Effector memory CD4-positive, alpha-beta T cell (primary cell): ENCODE measurements around the gene JAZF1.

Source experiments
- DNase-seq, 3 donors: peaks; one replicate each; pipeline ENCODE4 v3.0.0-alpha.2; 2020
- H3K27ac ChIP-seq: 2 replicates; pipeline ENCODE4 v1.7.0; 2013; ENCODE audit warnings: mild to moderate bottlenecking, low read length, moderate library complexity; ENCODE audit not compliant: insufficient read depth, poor library complexity, severe bottlenecking
- H3K27me3 ChIP-seq: replicated peaks from 2 replicates; pipeline ENCODE4 v1.7.0; 2013; ENCODE audit warnings: mild to moderate bottlenecking, low read length; ENCODE audit not compliant: insufficient read depth, control insufficient read depth, poor library complexity, severe bottlenecking
- H3K36me3 ChIP-seq: 2 replicates; pipeline ENCODE4 v1.7.0; 2013; ENCODE audit warnings: mild to moderate bottlenecking, low read length, moderate library complexity; ENCODE audit not compliant: control insufficient read depth, insufficient read depth
- H3K4me1 ChIP-seq: 2 replicates; pipeline ENCODE4 v1.7.0; 2013; ENCODE audit warnings: low read length, mild to moderate bottlenecking; ENCODE audit not compliant: control insufficient read depth, insufficient read depth, poor library complexity, severe bottlenecking
- H3K4me3 ChIP-seq: 2 replicates; pipeline ENCODE4 v1.7.0; 2013; ENCODE audit warnings: low read length, low read depth, mild to moderate bottlenecking; ENCODE audit not compliant: insufficient read depth, poor library complexity, severe bottlenecking
- H3K9me3 ChIP-seq: 2 replicates; pipeline ENCODE4 v1.7.0; 2013; ENCODE audit warnings: mild to moderate bottlenecking, low read length, moderate library complexity; ENCODE audit not compliant: control insufficient read depth

The JAZF1 gene

GRCh38 chr7:27825891-27826290, 354.7 kb downstream of the JAZF1 start:
- H3K9me3 ChIP-seq = no peaks in the 10 kb centered on the region
- DNase-seq = no peak
- H3K4me1 ChIP-seq = no peaks in the 10 kb centered on the region
- H3K36me3 ChIP-seq = peaks cover 22% of the 10 kb centered on the region
- no peak overlapping the region for H3K4me3 ChIP-seq
- H3K27ac ChIP-seq = no peak overlapping the region
- no peaks in the 10 kb centered on the region for H3K27me3 ChIP-seq

- DNase-seq = no peak
- H3K4me1 ChIP-seq = no peaks in the 10 kb centered on the region
- H3K36me3 ChIP-seq = peaks cover 6% of the 10 kb centered on the region
Observed at GRCh38 chr7:27822245-27822644, 358.4 kb downstream of the JAZF1 start.

GRCh38 chr7:27812706-27813105, 367.9 kb downstream of the JAZF1 start:
- no peak overlapping the region for H3K27ac ChIP-seq
- DNase-seq = no peak
- no peak overlapping the region for H3K4me3 ChIP-seq
- H3K9me3 ChIP-seq = no peaks in the 10 kb centered on the region
- H3K4me1 ChIP-seq = no peaks in the 10 kb centered on the region
- no peaks in the 10 kb centered on the region for H3K27me3 ChIP-seq
- peaks cover 19% of the 10 kb centered on the region for H3K36me3 ChIP-seq

More at GRCh38 chr7:27822245-27822644, 358.4 kb downstream of the JAZF1 start:
- Histone ChIP-seq H3K4me3 (no peak overlapping the region), H3K27ac (no peak overlapping the region), H3K9me3 (no peaks in the 10 kb centered on the region), H3K27me3 (no peaks in the 10 kb centered on the region)

- Histone ChIP-seq H3K36me3 (peaks cover 8% of the 10 kb centered on the region), H3K4me1 (no peaks in the 10 kb centered on the region), H3K9me3 (no peaks in the 10 kb centered on the region), H3K4me3 (no peak overlapping the region), H3K27me3 (no peaks in the 10 kb centered on the region), H3K27ac (no peak overlapping the region)
- DNase-seq = no peak
Observed at GRCh38 chr7:27810186-27810585, 370.4 kb downstream of the JAZF1 start.

- no peak for DNase-seq
- Histone ChIP-seq H3K4me1 (no peaks in the 10 kb centered on the region), H3K4me3 (no peak overlapping the region), H3K27me3 (no peaks in the 10 kb centered on the region), H3K27ac (no peak overlapping the region), H3K9me3 (no peaks in the 10 kb centered on the region), H3K36me3 (peaks cover 8% of the 10 kb centered on the region)
Observed at GRCh38 chr7:27808626-27809025, 372.0 kb downstream of the JAZF1 start.

- no peaks in the 10 kb centered on the region for H3K9me3 ChIP-seq
- peaks cover 6% of the 10 kb centered on the region for H3K36me3 ChIP-seq
- H3K4me3 ChIP-seq = no peak overlapping the region
- H3K27ac ChIP-seq = no peak overlapping the region
- no peak for DNase-seq
- no peaks in the 10 kb centered on the region for H3K27me3 ChIP-seq
- no peaks in the 10 kb centered on the region for H3K4me1 ChIP-seq
Observed at GRCh38 chr7:27804139-27804538, 376.5 kb downstream of the JAZF1 start.

GRCh38 chr7:27802999-27803398, 377.6 kb downstream of the JAZF1 start:
- H3K4me1 ChIP-seq = no peaks in the 10 kb centered on the region

GRCh38 chr7:27799212-27799611, 381.4 kb downstream of the JAZF1 start:
- no peaks in the 10 kb centered on the region for H3K27me3 ChIP-seq
- no peaks in the 10 kb centered on the region for H3K4me1 ChIP-seq
- H3K9me3 ChIP-seq = no peaks in the 10 kb centered on the region
- no peak overlapping the region for H3K27ac ChIP-seq
- DNase-seq = no peak
- H3K4me3 ChIP-seq = no peak overlapping the region
- peaks cover 20% of the 10 kb centered on the region for H3K36me3 ChIP-seq

More at GRCh38 chr7:27802999-27803398, 377.6 kb downstream of the JAZF1 start:
- peaks cover 6% of the 10 kb centered on the region for H3K36me3 ChIP-seq
- DNase-seq = no peak
- H3K9me3 ChIP-seq = no peaks in the 10 kb centered on the region
- H3K4me3 ChIP-seq = no peak overlapping the region
- no peaks in the 10 kb centered on the region for H3K27me3 ChIP-seq
- no peak overlapping the region for H3K27ac ChIP-seq

GRCh38 chr7:27795977-27796376, 384.6 kb downstream of the JAZF1 start:
- H3K4me3 ChIP-seq = no peak overlapping the region
- H3K27me3 ChIP-seq = no peaks in the 10 kb centered on the region
- DNase-seq = no peak
- H3K27ac ChIP-seq = no peak overlapping the region
- H3K9me3 ChIP-seq = no peaks in the 10 kb centered on the region
- H3K4me1 ChIP-seq = no peaks in the 10 kb centered on the region
- peaks cover 40% of the 10 kb centered on the region for H3K36me3 ChIP-seq

- H3K4me1 ChIP-seq = no peaks in the 10 kb centered on the region
- no peak overlapping the region for H3K4me3 ChIP-seq
- H3K27ac ChIP-seq = no peak overlapping the region
- no peaks in the 10 kb centered on the region for H3K9me3 ChIP-seq
- peaks cover 42% of the 10 kb centered on the region for H3K36me3 ChIP-seq
- no peak for DNase-seq
- no peaks in the 10 kb centered on the region for H3K27me3 ChIP-seq
Observed at GRCh38 chr7:27793780-27794179, 386.8 kb downstream of the JAZF1 start.

GRCh38 chr7:27788437-27788836, 392.2 kb downstream of the JAZF1 start:
- no peak for DNase-seq
- no peak overlapping the region for H3K4me3 ChIP-seq
- H3K27ac ChIP-seq = no peak overlapping the region
- peaks cover 56% of the 10 kb centered on the region for H3K36me3 ChIP-seq
- H3K9me3 ChIP-seq = no peaks in the 10 kb centered on the region
- no peaks in the 10 kb centered on the region for H3K27me3 ChIP-seq
- H3K4me1 ChIP-seq = no peaks in the 10 kb centered on the region
